Uterus (tissue), 4 donors: ENCODE measurements around the gene YARS1. TPM values are rescaled to one million over a fixed set of nuclear protein-coding genes. Genes with fewer than 3 reads are reported as not detected.
A peak's percentile ranks its signal among the peaks of the same experiment; 100 is the strongest.

Source experiments
- DNase-seq, 2 donors: peaks; one replicate each; pipeline ENCODE4 v3.0.0-alpha.2; 2019 to 2020
- H3K27ac ChIP-seq, 2 donors: fragments of 200-600 bp; sonication (generic); 1 replicate in 1 of 2; 2 replicates in 1 of 2; pipeline ENCODE4 v1.5.1; 2016 to 2018
- H3K27me3 ChIP-seq, 2 donors: fragments of 200-600 bp; sonication (generic); one replicate each; pipeline ENCODE4 v1.5.1; 2018 to 2019; ENCODE audit warnings: control low read depth in 1 of 2
- H3K36me3 ChIP-seq, 2 donors: fragments of 200-600 bp; sonication (generic); one replicate each; pipeline ENCODE4 v1.5.1; 2019; ENCODE audit warnings: control low read depth in 1 of 2
- H3K4me1 ChIP-seq, 2 donors: fragments of 200-600 bp; sonication (generic); one replicate each; pipeline ENCODE4 v1.5.1; 2018 to 2019; ENCODE audit warnings: control low read depth in 1 of 2
- H3K4me3 ChIP-seq, 2 donors: fragments of 200-600 bp; sonication (generic); 1 replicate in 1 of 2; 2 replicates in 1 of 2; pipeline ENCODE4 v1.5.1; 2018 to 2019; ENCODE audit warnings: mild to moderate bottlenecking in 1 of 2
- H3K9me3 ChIP-seq, 2 donors: fragments of 200-600 bp; sonication (generic); one replicate each; pipeline ENCODE4 v1.5.1; 2019; ENCODE audit warnings: control low read depth in 1 of 2
- CTCF ChIP-seq, 4 experiments: fragments of 200-600 bp in 2 of 4; fragments of 450-650 bp in 2 of 4; sonication (generic) in 2 of 4; IDR thresholded peaks; one replicate each; pipeline ENCODE4 v1.5.1; 2016 to 2019; ENCODE audit warnings: antibody characterized with exemption in 4 of 4, mild to moderate bottlenecking in 2 of 4, moderate library complexity in 1 of 4
- POLR2A ChIP-seq, 2 donors: fragments of 450-650 bp; IDR thresholded peaks; one replicate each; pipeline ENCODE4 v1.6.1; 2016; ENCODE audit warnings: antibody characterized with exemption in 2 of 2, mild to moderate bottlenecking in 1 of 2, moderate library complexity in 1 of 2
- intact Hi-C: fragments of 100-400 bp; cut with DNase I; formaldehyde crosslinking; loops from one replicate; pipeline ENCODE4 v1.15.1; 2023; ENCODE audit warnings: low total_unique reads
- total RNA-seq, 4 donors: library from RNA; depleted of rRNA in 3 of 4; stranded (reverse); fragments of >200 nt in 3 of 4; gene quantifications; one replicate each; pipeline versions ENCODE4 v1.1.0 to v1.2.4, GENCODE V29; 2014 to 2023
- donor health status: DM: yes; HTN: yes; CAD: no.

Gene YARS1
- total RNA-seq, 4 donors from 2014 or later: 15.9 to 67.7 (median 30.4) TPM

GRCh38 chr1:32780628-32781234 lies 36.4 kb downstream of the YARS1 start:
- intact Hi-C loops: no loop called here
- H3K4me1 ChIP-seq: no peaks in the 10 kb centered on the region
- H3K36me3 ChIP-seq: no peaks in the 10 kb centered on the region
- no peaks in the 10 kb centered on the region for H3K9me3 ChIP-seq
- TF ChIP-seq CTCF (IDR thresholded peaks at IDR 0.05) (no peak), POLR2A (IDR thresholded peaks at IDR 0.05) (no peak)
- H3K27me3 ChIP-seq: no peaks in the 10 kb centered on the region
- no peak for DNase-seq
- H3K27ac ChIP-seq: no peak overlapping the region
- H3K4me3 ChIP-seq: no peak overlapping the region

- Histone ChIP-seq H3K4me1 (no peaks in the 10 kb centered on the region), H3K36me3 (no peaks in the 10 kb centered on the region), H3K27me3 (no peaks in the 10 kb centered on the region), H3K27ac (no peak overlapping the region), H3K4me3 (no peak overlapping the region), H3K9me3 (no peaks in the 10 kb centered on the region)
- no peak for DNase-seq
- TF ChIP-seq POLR2A (IDR thresholded peaks at IDR 0.05) (no peak), CTCF (IDR thresholded peaks at IDR 0.05) (no peak)
- intact Hi-C loops: no loop called here
Measured at GRCh38 chr1:32780005-32780404, 37.2 kb downstream of the YARS1 start.

- H3K36me3 ChIP-seq: no peaks in the 10 kb centered on the region
- no peaks in the 10 kb centered on the region for H3K27me3 ChIP-seq
- no peaks in the 10 kb centered on the region for H3K4me1 ChIP-seq
- DNase-seq: no peak
- no peaks in the 10 kb centered on the region for H3K9me3 ChIP-seq
- intact Hi-C loops: no loop called here
- no peak overlapping the region for H3K4me3 ChIP-seq
- no peak for TF ChIP-seq POLR2A (IDR thresholded peaks at IDR 0.05)
- TF ChIP-seq CTCF (IDR thresholded peaks at IDR 0.05): no peak
- H3K27ac ChIP-seq: no peak overlapping the region
Measured at GRCh38 chr1:32779242-32779641, 37.9 kb downstream of the YARS1 start.

GRCh38 chr1:32775640-32776337 lies 41.4 kb downstream of the YARS1 start:
- intact Hi-C loops: loop anchor here (2.0 kb wide), 1 partner anchor 63 kb away; no protein-coding TSS in a partner anchor
- Histone ChIP-seq H3K36me3 (no peaks in the 10 kb centered on the region), H3K4me1 (no peaks in the 10 kb centered on the region), H3K27ac (no peak overlapping the region), H3K27me3 (no peaks in the 10 kb centered on the region), H3K9me3 (no peaks in the 10 kb centered on the region), H3K4me3 (no peak overlapping the region)
- TF ChIP-seq POLR2A (IDR thresholded peaks at IDR 0.05) (no peak), CTCF (IDR thresholded peaks at IDR 0.05) (no peak)
- DNase-seq: no peak

GRCh38 chr1:32774950-32775634 lies 42.1 kb downstream of the YARS1 start:
- DNase-seq: no peak
- Histone ChIP-seq H3K4me3 (no peak overlapping the region), H3K27ac (peak overlapping the region in 1 of 2 donors; percentile 17), H3K36me3 (no peaks in the 10 kb centered on the region), H3K9me3 (no peaks in the 10 kb centered on the region), H3K4me1 (no peaks in the 10 kb centered on the region), H3K27me3 (no peaks in the 10 kb centered on the region)
- intact Hi-C loops: loop anchor here (2.0 kb wide), 1 partner anchor 62 kb away; no protein-coding TSS in a partner anchor
- TF ChIP-seq CTCF (IDR thresholded peaks at IDR 0.05): no peak
- TF ChIP-seq POLR2A (IDR thresholded peaks at IDR 0.05): no peak
